K562 (cell line): Measurements from ENCODE around the gene SQOR. TPM values are rescaled to one million over a fixed set of nuclear protein-coding genes. Genes with fewer than 3 reads are reported as not detected.
A peak's percentile ranks its signal among the peaks of the same experiment; 100 is the strongest.

Source experiments
- ATAC-seq: fragments of 200-7000 bp; cut with Tn5 transposase; 3 replicates; pipeline ENCODE4 v1.9.1; 2020; ENCODE audit warnings: moderate library complexity
- BruUV-seq: library from RNA; stranded (reverse); fragments of 400-500 nt; replicated peaks from 2 replicates; lab custom pipeline; 2021; lab: Mats Ljungman, UMichigan
- CTCF ChIA-PET: fragments of 300-600 bp; formaldehyde crosslinking; extraction: SDS; loops from one replicate; lab custom pipeline; 2021; ENCODE audit warnings: low intra/inter-chr PET ratio; lab: Yijun Ruan, JAX
- POLR2A ChIA-PET: fragments of 300-600, 350-650 bp; sonication (Branson Sonifier 250); formaldehyde crosslinking; extraction: SDS; loops from one replicate; lab custom pipeline; 2021; ENCODE audit warnings: antibody characterized with exemption, inconsistent platforms; lab: Yijun Ruan, JAX
- DNase-seq, 4 experiments: peaks; one replicate each; pipeline versions ENCODE4 v3.0.0 to v3.0.0-alpha.2; 2011 to 2018; ENCODE audit warnings: low spot score in 3 of 4, mixed read lengths in 3 of 4; ENCODE audit errors: extremely low read depth in 1 of 4
- FAIRE-seq: peaks from 2 replicates; lab custom pipeline; 2011; peaks lifted over from hg19 to GRCh38; lab: Jason Lieb, UNC
- H2AFZ ChIP-seq: 2 replicates; pipeline ENCODE4 v1.6.0; 2011; ENCODE audit warnings: low read depth, low read length, control low read depth, inconsistent platforms
- H3K27ac ChIP-seq: fragments of 200-600 bp; 3 replicates; pipeline ENCODE4 v1.8.0; 2011; ENCODE audit warnings: low read depth, mild to moderate bottlenecking, control low read depth, inconsistent platforms, low read length, moderate library complexity, mixed read lengths; ENCODE audit errors: extremely low read depth
- H3K27me3 ChIP-seq, 2 experiments: fragments of 300-600 bp in 1 of 2; 2 replicates in 1 of 2; 3 replicates in 1 of 2; pipeline versions ENCODE4 v1.6.0 to v1.8.0; 2011; ENCODE audit warnings: inconsistent platforms in 2 of 2, low read length in 2 of 2, mild to moderate bottlenecking in 1 of 2, mixed read lengths in 1 of 2, moderate library complexity in 1 of 2; ENCODE audit not compliant: control insufficient read depth in 2 of 2, insufficient read depth in 2 of 2
- H3K36me3 ChIP-seq: fragments of 300-600 bp; 3 replicates; pipeline ENCODE4 v1.8.0; 2011; ENCODE audit warnings: mild to moderate bottlenecking, low read length, inconsistent platforms; ENCODE audit not compliant: control insufficient read depth, insufficient read depth
- H3K4me1 ChIP-seq, 2 experiments: fragments of 200-600 bp in 1 of 2; replicated peaks in 1 of 2; 2 replicates in 1 of 2; 3 replicates in 1 of 2; pipeline versions ENCODE4 v1.5.1 to v1.8.0; 2011; ENCODE audit warnings: inconsistent platforms in 2 of 2, low read length in 2 of 2, mild to moderate bottlenecking in 1 of 2, mixed read lengths in 1 of 2, moderate library complexity in 1 of 2; ENCODE audit not compliant: control insufficient read depth in 2 of 2, insufficient read depth in 2 of 2
- H3K4me2 ChIP-seq: 2 replicates; pipeline ENCODE4 v1.6.1; 2011; ENCODE audit warnings: low read length, control low read depth, inconsistent platforms, mixed read lengths; ENCODE audit not compliant: insufficient read depth
- H3K4me3 ChIP-seq: fragments of 200-600 bp; sonication (generic), shearing (Covaris generic); 2 replicates; pipeline ENCODE4 v1.5.1; 2016; ENCODE audit warnings: control low read depth, inconsistent platforms
- H3K79me2 ChIP-seq: fragments of 200-600 bp; 3 replicates; pipeline ENCODE4 v1.8.0; 2011; ENCODE audit warnings: low read length, inconsistent platforms; ENCODE audit not compliant: control insufficient read depth, insufficient read depth
- H3K9ac ChIP-seq, 2 experiments: 2 replicates each; pipeline versions ENCODE4 v1.6.0 to v1.6.1; 2011; ENCODE audit warnings: low read depth in 2 of 2, low read length in 2 of 2, control low read depth in 1 of 2, inconsistent platforms in 1 of 2, mild to moderate bottlenecking in 1 of 2, mixed read lengths in 1 of 2; ENCODE audit not compliant: insufficient read depth in 1 of 2
- H3K9me1 ChIP-seq: one replicate; pipeline ENCODE4 v1.6.0; 2011; ENCODE audit warnings: inconsistent platforms, mild to moderate bottlenecking, low read length, moderate library complexity; ENCODE audit not compliant: control insufficient read depth, insufficient read depth
- H3K9me3 ChIP-seq: replicated peaks from 2 replicates; pipeline ENCODE4 v1.5.1; 2011; ENCODE audit warnings: low read depth, low read length, inconsistent platforms; ENCODE audit not compliant: control insufficient read depth, insufficient read depth
- H4K20me1 ChIP-seq: replicated peaks from 2 replicates; pipeline ENCODE4 v1.6.1; 2011; ENCODE audit warnings: low read length, inconsistent platforms, mixed read lengths; ENCODE audit not compliant: control insufficient read depth, insufficient read depth
- ASH1L ChIP-seq: fragments of 450-650 bp; IDR thresholded peaks from 2 replicates; pipeline ENCODE4 v1.6.1; 2018; ENCODE audit warnings: borderline replicate concordance, mild to moderate bottlenecking, low read depth; ENCODE audit not compliant: partially characterized antibody
- ETV5 ChIP-seq: sonication (generic); formaldehyde crosslinking; IDR thresholded peaks from 2 replicates; pipeline ENCODE4 v1.4.0; 2020; ENCODE audit warnings: low read depth, mild to moderate bottlenecking, missing genetic modification reagents
- LARP7 ChIP-seq: fragments of 450-650 bp; IDR thresholded peaks from 2 replicates; pipeline ENCODE4 v1.6.1; 2016
- LEF1 ChIP-seq: fragments of 450-650 bp; IDR thresholded peaks from 2 replicates; pipeline ENCODE4 v1.6.1; 2016; ENCODE audit warnings: mild to moderate bottlenecking
- PURB ChIP-seq: sonication (generic); formaldehyde crosslinking; IDR thresholded peaks from 2 replicates; pipeline ENCODE4 v1.9.0; 2021; ENCODE audit warnings: low read depth, mild to moderate bottlenecking, missing genetic modification reagents
- RBM17 ChIP-seq: fragments of 200-400 bp; formaldehyde crosslinking; IDR thresholded peaks from 2 replicates; pipeline ENCODE4 v1.6.1; 2017; ENCODE audit warnings: low read depth, mild to moderate bottlenecking, low read length, borderline replicate concordance
- SMARCB1 ChIP-seq: IDR thresholded peaks from 2 replicates; pipeline ENCODE4 v1.6.1; 2011; ENCODE audit warnings: improper control_type of control experiment, low read depth; ENCODE audit not compliant: insufficient read length
- TEAD1 ChIP-seq, 2 experiments: fragments of 450-650 bp in 1 of 2; sonication (generic) in 1 of 2; formaldehyde crosslinking; IDR thresholded peaks; 2 replicates each; pipeline versions ENCODE4 v1.4.0 to v1.8.0; 2020 to 2022; ENCODE audit warnings: mild to moderate bottlenecking in 2 of 2, missing genetic modification reagents in 1 of 2
- U2AF2 ChIP-seq: fragments of 200-400 bp; formaldehyde crosslinking; optimal IDR thresholded peaks from 2 replicates; pipeline ENCODE3; 2017; ENCODE audit warnings: low read depth, mild to moderate bottlenecking, low read length
- ZC3H11A ChIP-seq: IDR thresholded peaks from 2 replicates; pipeline ENCODE4 v1.6.1; 2012; ENCODE audit warnings: low read depth, low read length, improper control_type of control experiment
- ZNF134 ChIP-seq: fragments of 250-450 bp; sonication (Bioruptor Pico); conservative IDR thresholded peaks from 2 replicates; pipeline ENCODE4 v1.4.0; 2020
- ZNF696 ChIP-seq: fragments of 250-450 bp; sonication (Bioruptor Pico); conservative IDR thresholded peaks from 2 replicates; pipeline ENCODE4 v1.4.0; 2020; ENCODE audit warnings: mild to moderate bottlenecking, moderate library complexity
- WGBS: fragments of 100-300 bp; shearing (Covaris generic); methylation state at CpG from one replicate; pipeline ENCODE4 v1.1.6; 2016; ENCODE audit warnings: low coverage, mixed read lengths; ENCODE audit not compliant: insufficient coverage; ENCODE audit errors: missing lambda C conversion rate; 5-methylcytosine and 5-hydroxymethylcytosine counted together
- in situ Hi-C: fragments of 300-500 bp; cut with MboI; formaldehyde crosslinking; loops from 4 replicates; pipeline ENCODE4 v1.15.0; 2018; ENCODE audit warnings: inconsistent platforms, mixed read lengths
- intact Hi-C: fragments of 100-400 bp; cut with micrococcal nuclease; formaldehyde crosslinking; loops from 2 replicates; pipeline ENCODE4 v1.14.2; 2022
- polyA plus RNA-seq, 8 experiments: library from polyadenylated mRNA; depleted of rRNA in 4 of 8; stranded (reverse) in 5 of 8; unstranded in 3 of 8; fragments of >200 nt; fragmentation: Nextera tagmentation in 2 of 8; fragmentation: Illumina TruSeq in 1 of 8; extraction: Ambion mirVana in 2 of 8; extraction: Trizol in 1 of 8; gene quantifications; 2 replicates each; pipeline versions ENCODE4 v1.2.1 to v1.2.3, GENCODE V29; 2011 to 2014; ENCODE audit warnings: inconsistent platforms in 1 of 8, missing spikeins in 1 of 8
- total RNA-seq, 7 experiments: library from RNA; depleted of rRNA in 6 of 7; stranded (reverse); fragments of >200 nt in 6 of 7; fragmentation: Illumina TruSeq in 2 of 7; extraction: Trizol in 2 of 7; gene quantifications; 2 replicates each; pipeline versions ENCODE4 v1.2.1 to v1.2.3, GENCODE V29; 2011 to 2021; ENCODE audit warnings: low replicate concordance in 1 of 7
- TF ChIP-seq, protein P1 (sequence below): IDR thresholded peaks from 2 replicates; pipeline ENCODE4 v1.6.1; 2011; ENCODE audit warnings: borderline replicate concordance, low read depth, mild to moderate bottlenecking, moderate library complexity, low read length; ENCODE audit not compliant: insufficient read depth, poor library complexity, severe bottlenecking
- TF ChIP-seq, protein P2 (sequence below): fragments of 450-650 bp; conservative IDR thresholded peaks from 2 replicates; pipeline ENCODE4 v1.6.1; 2016; ENCODE audit warnings: missing genetic modification characterization, low read depth, mild to moderate bottlenecking, missing compliant biosample characterization, moderate library complexity
- TF ChIP-seq, protein P3 (sequence below), 2 experiments: fragments of 450-650 bp; IDR thresholded peaks; 2 replicates each; pipeline ENCODE4 v1.6.1; 2016

Gene SQOR
- total and polyA plus RNA-seq, 9 of the 15 experiments (the other 6 are each of a cell fraction or from before 2014, with no cell fraction given), result 0.32 to 1.6 (median 1.1) TPM

DNA sequence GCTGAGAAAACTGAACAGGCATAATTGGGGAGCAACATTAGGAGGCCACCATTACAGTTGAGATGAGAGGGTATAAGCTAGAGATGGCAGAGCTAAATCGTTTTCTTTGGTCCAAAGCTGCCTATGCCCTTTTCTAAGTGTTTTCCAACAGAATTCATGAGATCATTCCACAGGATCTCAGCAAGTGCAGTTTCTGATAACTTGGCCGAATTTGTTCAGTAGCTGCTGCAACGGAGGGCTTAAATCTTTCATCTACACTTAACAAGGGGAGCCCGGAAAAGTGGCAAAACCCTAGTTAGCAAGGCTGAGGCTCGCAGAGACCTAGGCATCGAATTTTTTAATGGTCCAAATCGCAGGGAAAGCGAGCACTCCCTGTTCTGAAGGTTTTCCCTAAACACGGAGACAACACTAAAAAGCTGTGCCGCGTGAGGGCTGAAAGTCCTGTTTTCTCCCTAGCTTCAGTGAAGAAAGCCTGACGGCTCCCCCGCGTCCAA, 48.2 kb upstream of the SQOR start (continued):
- TF ChIP-seq, protein P1, sequence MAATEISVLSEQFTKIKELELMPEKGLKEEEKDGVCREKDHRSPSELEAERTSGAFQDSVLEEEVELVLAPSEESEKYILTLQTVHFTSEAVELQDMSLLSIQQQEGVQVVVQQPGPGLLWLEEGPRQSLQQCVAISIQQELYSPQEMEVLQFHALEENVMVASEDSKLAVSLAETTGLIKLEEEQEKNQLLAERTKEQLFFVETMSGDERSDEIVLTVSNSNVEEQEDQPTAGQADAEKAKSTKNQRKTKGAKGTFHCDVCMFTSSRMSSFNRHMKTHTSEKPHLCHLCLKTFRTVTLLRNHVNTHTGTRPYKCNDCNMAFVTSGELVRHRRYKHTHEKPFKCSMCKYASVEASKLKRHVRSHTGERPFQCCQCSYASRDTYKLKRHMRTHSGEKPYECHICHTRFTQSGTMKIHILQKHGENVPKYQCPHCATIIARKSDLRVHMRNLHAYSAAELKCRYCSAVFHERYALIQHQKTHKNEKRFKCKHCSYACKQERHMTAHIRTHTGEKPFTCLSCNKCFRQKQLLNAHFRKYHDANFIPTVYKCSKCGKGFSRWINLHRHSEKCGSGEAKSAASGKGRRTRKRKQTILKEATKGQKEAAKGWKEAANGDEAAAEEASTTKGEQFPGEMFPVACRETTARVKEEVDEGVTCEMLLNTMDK, result no peak
- TF ChIP-seq ASH1L (peak; percentile 9), LARP7 (no peak), LEF1 (0 out of 2 replicates have a peak, but pooled peaks have one; percentile 15)

DNA sequence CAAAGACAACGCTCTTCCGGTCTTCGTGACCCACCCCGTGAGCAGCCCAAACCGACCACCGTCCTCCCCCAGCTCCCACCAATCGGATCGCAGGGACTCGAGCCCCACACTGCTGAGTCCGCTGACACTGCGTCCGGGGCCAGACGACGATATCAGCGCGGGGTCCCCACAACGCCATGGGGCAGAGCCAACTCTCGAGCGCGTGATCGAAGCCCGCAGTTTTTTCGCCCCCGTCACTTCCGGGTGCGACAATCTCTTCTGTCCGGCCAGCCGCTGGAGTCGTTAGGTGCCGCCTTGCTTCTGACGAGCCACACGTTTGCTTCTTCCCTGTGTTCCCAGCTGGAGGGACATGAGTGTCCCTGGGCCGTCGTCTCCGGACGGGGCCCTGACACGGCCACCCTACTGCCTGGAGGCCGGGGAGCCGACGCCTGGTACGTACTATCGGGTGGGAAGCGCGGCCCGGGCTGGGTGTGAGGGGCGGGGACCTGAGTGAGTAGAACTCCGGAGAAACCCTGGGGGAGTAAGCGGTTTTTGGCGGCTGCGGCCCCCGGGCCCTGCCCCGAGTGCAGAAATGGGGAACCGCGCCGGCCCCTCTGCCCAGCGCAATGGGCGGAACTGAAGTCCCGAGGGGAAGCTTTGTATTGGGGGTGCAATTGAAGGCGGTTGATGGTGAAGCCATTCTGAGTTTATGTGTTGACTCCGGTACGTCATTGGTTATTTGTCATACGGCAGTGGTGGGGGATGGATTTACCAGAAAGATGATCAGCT, 47.5 kb upstream of the SQOR start, which contains the start of gene BLOC1S6:
BLOC1S6 (plus strand) TSS at position 285 of the 768 bp plus-strand sequence; CDS start at position 350, 65 bp downstream.
- intact Hi-C loops (loop anchor here (5.0 kb wide), 1 partner anchor 65 kb away; the partner anchor contains the start of gene SLC30A4), in situ Hi-C loops (no loop called here)
- WGBS, result under 1% methylated on average over 51 of the region's 62 CpGs
- H3K27me3 ChIP-seq, result no peaks in the 10 kb centered on the region
- H3K27ac ChIP-seq, result peak within 1 kb of the TSS; percentile 93
- peak within 1 kb of the TSS; percentile 80 for H3K4me3 ChIP-seq
- no peaks in the 10 kb centered on the region for H3K9me3 ChIP-seq
- ChIA-PET CTCF (no interaction called here), POLR2A (interaction anchor here (0.6 to 2.3 kb wide), 13 partner anchors 9 to 406 kb away, joined by 3 to 11 read pairs (median 4); a partner anchor contains a TSS)
- no peaks in the 10 kb centered on the region for H3K9me1 ChIP-seq
- peak within 1 kb of the TSS; percentile 92 to 98 for H3K9ac ChIP-seq
- no peaks in the 10 kb centered on the region for H4K20me1 ChIP-seq
- H3K4me2 ChIP-seq, result peak within 1 kb of the TSS; percentile 90
- no TSS peak for BruUV-seq
- FAIRE-seq (peak; percentile 78), ATAC-seq (peak; percentile 90), DNase-seq (peak; percentile 90 to 96 (median 94))
- H3K36me3 ChIP-seq, result peaks cover 9% of the 10 kb centered on the region; the same call in 1 of the 3 replicates
- peaks cover 0 to 17% of the 10 kb centered on the region in 2 experiments; a peak in 3 of 5 replicates for H3K4me1 ChIP-seq
- H2AFZ ChIP-seq, result peak within 1 kb of the TSS; percentile 83
- peaks cover 65% of the 10 kb centered on the region for H3K79me2 ChIP-seq
- TF ChIP-seq TEAD1 (CRISPR knock-in tag; IDR thresholded peaks at IDR 0.05) (peak in 1 of 2 experiments; percentile 81; a peak in 2 of 4 replicates), SMARCB1 (no peak), ZC3H11A (no peak), U2AF2 (no peak), ZNF134 (no peak), RBM17 (no peak), ETV5 (CRISPR knock-in tag) (peak; percentile 71; the same call in 1 of the 2 replicates), ZNF696 (no peak), PURB (no peak)
- TF ChIP-seq, protein P2, sequence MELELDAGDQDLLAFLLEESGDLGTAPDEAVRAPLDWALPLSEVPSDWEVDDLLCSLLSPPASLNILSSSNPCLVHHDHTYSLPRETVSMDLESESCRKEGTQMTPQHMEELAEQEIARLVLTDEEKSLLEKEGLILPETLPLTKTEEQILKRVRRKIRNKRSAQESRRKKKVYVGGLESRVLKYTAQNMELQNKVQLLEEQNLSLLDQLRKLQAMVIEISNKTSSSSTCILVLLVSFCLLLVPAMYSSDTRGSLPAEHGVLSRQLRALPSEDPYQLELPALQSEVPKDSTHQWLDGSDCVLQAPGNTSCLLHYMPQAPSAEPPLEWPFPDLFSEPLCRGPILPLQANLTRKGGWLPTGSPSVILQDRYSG (tag), result no peak
- TF ChIP-seq, protein P3, sequence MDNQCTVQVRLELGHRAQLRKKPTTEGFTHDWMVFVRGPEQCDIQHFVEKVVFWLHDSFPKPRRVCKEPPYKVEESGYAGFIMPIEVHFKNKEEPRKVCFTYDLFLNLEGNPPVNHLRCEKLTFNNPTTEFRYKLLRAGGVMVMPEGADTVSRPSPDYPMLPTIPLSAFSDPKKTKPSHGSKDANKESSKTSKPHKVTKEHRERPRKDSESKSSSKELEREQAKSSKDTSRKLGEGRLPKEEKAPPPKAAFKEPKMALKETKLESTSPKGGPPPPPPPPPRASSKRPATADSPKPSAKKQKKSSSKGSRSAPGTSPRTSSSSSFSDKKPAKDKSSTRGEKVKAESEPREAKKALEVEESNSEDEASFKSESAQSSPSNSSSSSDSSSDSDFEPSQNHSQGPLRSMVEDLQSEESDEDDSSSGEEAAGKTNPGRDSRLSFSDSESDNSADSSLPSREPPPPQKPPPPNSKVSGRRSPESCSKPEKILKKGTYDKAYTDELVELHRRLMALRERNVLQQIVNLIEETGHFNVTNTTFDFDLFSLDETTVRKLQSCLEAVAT (IDR thresholded peaks at IDR 0.05), result no peak
